ENCODE results near the gene NRCAM.

NRCAM gene

GRCh38 chr7:108335269-108335918 lies 120.8 kb downstream of the NRCAM start:
- no peak for FAIRE-seq

- FAIRE-seq = no peak
Observed at GRCh38 chr7:108332937-108333336, 123.3 kb downstream of the NRCAM start.

- no peak for FAIRE-seq
Observed at GRCh38 chr7:108331971-108332370, 124.3 kb downstream of the NRCAM start.

- no peak for FAIRE-seq
Observed at GRCh38 chr7:108330227-108330626, 126.0 kb downstream of the NRCAM start.

- FAIRE-seq = no peak
Observed at GRCh38 chr7:108329514-108329913, 126.7 kb downstream of the NRCAM start.

- FAIRE-seq = no peak
Observed at GRCh38 chr7:108328174-108328651, 128.0 kb downstream of the NRCAM start.

GRCh38 chr7:108327353-108327752 lies 128.9 kb downstream of the NRCAM start:
- no peak for FAIRE-seq

- FAIRE-seq = no peak
Observed at GRCh38 chr7:108326938-108327337, 129.3 kb downstream of the NRCAM start.

- no peak for FAIRE-seq
Observed at GRCh38 chr7:108324053-108325038, 131.9 kb downstream of the NRCAM start.

GRCh38 chr7:108322925-108323832 lies 133.1 kb downstream of the NRCAM start:
- FAIRE-seq = no peak

GRCh38 chr7:108322046-108322445 lies 134.2 kb downstream of the NRCAM start:
- FAIRE-seq = no peak

- FAIRE-seq = no peak
Observed at GRCh38 chr7:108321359-108321758, 134.9 kb downstream of the NRCAM start.

GRCh38 chr7:108316708-108317107 lies 139.5 kb downstream of the NRCAM start:
- no peak for FAIRE-seq

- no peak for FAIRE-seq
Observed at GRCh38 chr7:108314551-108314950, 141.7 kb downstream of the NRCAM start.

GRCh38 chr7:108314049-108314448 lies 142.2 kb downstream of the NRCAM start:
- no peak for FAIRE-seq

GRCh38 chr7:108313086-108313485 lies 143.2 kb downstream of the NRCAM start:
- no peak for FAIRE-seq

- FAIRE-seq = no peak
Observed at GRCh38 chr7:108311446-108312168, 144.6 kb downstream of the NRCAM start.

GRCh38 chr7:108310351-108310750 lies 145.9 kb downstream of the NRCAM start:
- FAIRE-seq = no peak

- no peak for FAIRE-seq
Observed at GRCh38 chr7:108308903-108309302, 147.3 kb downstream of the NRCAM start.

- FAIRE-seq = no peak
Observed at GRCh38 chr7:108308276-108308675, 148.0 kb downstream of the NRCAM start.

GRCh38 chr7:108307595-108307994 lies 148.6 kb downstream of the NRCAM start:
- FAIRE-seq = no peak

- no peak for FAIRE-seq
Observed at GRCh38 chr7:108307194-108307593, 149.0 kb downstream of the NRCAM start.

All from colon (tissue), 2 donors.